Esophagus mucosa (tissue), 1 donor: Measurements from ENCODE around the gene BRCA1. TPM values are rescaled to one million over a fixed set of nuclear protein-coding genes. Genes with fewer than 3 reads are reported as not detected.
"Not testable (repeated sequence)": the region's sequence is repeated elsewhere in the genome, so short reads cannot be mapped to it uniquely, and the experiment has no call there.

Experiments used
- ATAC-seq: fragments of 200-7000 bp; cut with Tn5 transposase; one replicate; pipeline ENCODE4 v1.9.1; 2020
- total RNA-seq: library from RNA; stranded (reverse); gene quantifications from one replicate; pipeline ENCODE4 v1.2.4, GENCODE V29; 2023
- donor health status: DM: yes; HTN: yes; CAD: no.

The BRCA1 gene
- total RNA-seq, 1 donor from 2014 or later: 13.0 TPM

GRCh38 chr17:43000894-43001293, 124.3 kb downstream of the BRCA1 start:
- not testable (repeated sequence) for ATAC-seq

GRCh38 chr17:42999003-42999525, 126.1 kb downstream of the BRCA1 start:
- no peak for ATAC-seq

- peak; percentile 96 for ATAC-seq
These were observed 126.9 kb downstream of the BRCA1 start, which contains the start of gene RPL27 for GRCh38 chr17:42997984-42998938. Gene RPL27 (plus strand): TSS chr17:42998419. CDS start chr17:42998751, 332 bp downstream.

GRCh38 chr17:42997390-42997983, 127.7 kb downstream of the BRCA1 start:
- ATAC-seq: peak; percentile 2

Other genes starting within 250 kb of the BRCA1 start
- not detected for gene G6PC1, start 224.6 kb downstream of the BRCA1 start, total RNA-seq
- 17.8 TPM for gene AARSD1, start 160.9 kb downstream of the BRCA1 start, total RNA-seq
- 0.28 TPM for gene PTGES3L, start 145.3 kb downstream of the BRCA1 start, total RNA-seq
- 5.8 TPM for gene RUNDC1, start 144.8 kb downstream of the BRCA1 start, total RNA-seq
- 1,265 TPM for gene RPL27, start 126.9 kb downstream of the BRCA1 start, total RNA-seq
- 7.7 TPM for gene IFI35, start 118.6 kb downstream of the BRCA1 start, total RNA-seq
- 83.5 TPM for gene VAT1, start 103.0 kb downstream of the BRCA1 start, total RNA-seq
- 0.16 TPM for gene RND2, start 100.1 kb downstream of the BRCA1 start, total RNA-seq
- 32.7 TPM for gene NBR1, start 45.9 kb upstream of the BRCA1 start, total RNA-seq
- gene TMEM106A, start 86.5 kb upstream of the BRCA1 start, total RNA-seq: 1.3 TPM
- not detected for gene CCDC200, start 103.3 kb upstream of the BRCA1 start, total RNA-seq
- 11,314 TPM for gene RNU2-1, start 108.6 kb upstream of the BRCA1 start, total RNA-seq